HCT116 (cell line): ENCODE data around the gene CSNK2B. TPM values are rescaled to one million over a fixed set of nuclear protein-coding genes. Genes with fewer than 3 reads are reported as not detected.

ENCODE experiments used
- ATAC-seq: fragments of 200-7000 bp; cut with Tn5 transposase; 2 replicates; pipeline ENCODE4 v1.9.1; 2020; ENCODE audit warnings: mild to moderate bottlenecking, moderate library complexity
- BruUV-seq: library from RNA; stranded (reverse); fragments of 400-500 nt; replicated peaks from 2 replicates; lab custom pipeline; 2021; lab: Mats Ljungman, UMichigan
- CTCF ChIA-PET: fragments of 300-600 bp; sonication (Branson Sonifier 250); formaldehyde crosslinking; loops from one replicate; lab custom pipeline; 2021; ENCODE audit warnings: antibody characterized with exemption; lab: Charles Lee
- POLR2A ChIA-PET: fragments of 300-600, 350-600 bp; sonication (Branson Sonifier 250); formaldehyde crosslinking; loops from one replicate; lab custom pipeline; 2021; ENCODE audit warnings: antibody characterized with exemption; lab: Charles Lee
- RAD21 ChIA-PET, 2 experiments: fragments of 300-600 bp; sonication (Branson Sonifier 250); formaldehyde crosslinking; loops; one replicate each; lab custom pipeline; 2023; ENCODE audit warnings: low total read pairs in 2 of 2; ENCODE audit not compliant: uncharacterized antibody in 2 of 2, unreplicated experiment in 2 of 2, low non-redundant PET in 1 of 2; lab: Charles Lee
- DNase-seq: peaks from one replicate; pipeline ENCODE4 v3.0.0-alpha.2; 2010; ENCODE audit warnings: low read depth, low spot score
- H2AFZ ChIP-seq: fragments of 200-600 bp; shearing (Covaris generic), sonication (generic); 2 replicates; pipeline ENCODE4 v1.6.1; 2017; ENCODE audit warnings: low read depth, mixed run types, mixed read lengths, antibody characterized with exemption, low read length; ENCODE audit not compliant: poor library complexity, severe bottlenecking
- H3K27ac ChIP-seq: 2 replicates; pipeline ENCODE4 v1.5.1; 2012; ENCODE audit warnings: low read depth, low read length
- H3K27me3 ChIP-seq: fragments of 200-600 bp; sonication (generic); 2 replicates; pipeline ENCODE4 v1.6.1; 2016; ENCODE audit warnings: mixed run types, low read length, mixed read lengths; ENCODE audit not compliant: insufficient read depth
- H3K36me3 ChIP-seq, 2 experiments: fragments of 200-500 bp in 1 of 2; fragments of 200-600 bp in 1 of 2; sonication (Bioruptor generic) in 1 of 2; sonication (generic) in 1 of 2; 2 replicates each; pipeline versions ENCODE4 v1.5.1 to v1.6.1; 2014 to 2016; ENCODE audit warnings: low read length in 2 of 2, inconsistent platforms in 1 of 2, mixed read lengths in 1 of 2, mixed run types in 1 of 2; ENCODE audit not compliant: insufficient read depth in 2 of 2, control insufficient read depth in 1 of 2
- H3K4me1 ChIP-seq, 2 experiments: fragments of 200-600 bp in 1 of 2; sonication (generic) in 1 of 2; 2 replicates each; pipeline versions ENCODE4 v1.5.1 to v1.6.1; 2012 to 2017; ENCODE audit warnings: low read length in 2 of 2, inconsistent platforms in 1 of 2, mild to moderate bottlenecking in 1 of 2, mixed read lengths in 1 of 2, mixed run types in 1 of 2, moderate library complexity in 1 of 2; ENCODE audit not compliant: insufficient read depth in 2 of 2, control insufficient read depth in 1 of 2
- H3K4me2 ChIP-seq: fragments of 200-600 bp; sonication (generic); 2 replicates; pipeline ENCODE4 v1.6.1; 2017; ENCODE audit warnings: mixed run types, low read length, mixed read lengths
- H3K4me3 ChIP-seq, 2 experiments: fragments of 200-600 bp in 1 of 2; sonication (generic) in 1 of 2; replicated peaks in 1 of 2; 2 replicates each; pipeline ENCODE4 v1.5.1; 2011 to 2016; ENCODE audit warnings: low read length in 2 of 2, control low read depth in 1 of 2, low read depth in 1 of 2, mild to moderate bottlenecking in 1 of 2, mixed read lengths in 1 of 2, mixed run types in 1 of 2
- H3K79me2 ChIP-seq: fragments of 200-600 bp; sonication (generic); 2 replicates; pipeline ENCODE4 v1.6.1; 2017; ENCODE audit warnings: mild to moderate bottlenecking, mixed run types, low read length, moderate library complexity, mixed read lengths; ENCODE audit not compliant: insufficient read depth
- H3K9ac ChIP-seq: fragments of 200-600 bp; sonication (generic); 2 replicates; pipeline ENCODE4 v1.6.1; 2016; ENCODE audit warnings: low read length, mixed read lengths
- H3K9me2 ChIP-seq: fragments of 200-600 bp; sonication (generic), shearing (Covaris generic); 2 replicates; pipeline ENCODE4 v1.6.1; 2017; ENCODE audit warnings: mixed run types, mild to moderate bottlenecking, moderate library complexity; ENCODE audit not compliant: insufficient read depth
- H3K9me3 ChIP-seq, 2 experiments: fragments of 200-500 bp in 1 of 2; fragments of 200-600 bp in 1 of 2; sonication (Bioruptor generic) in 1 of 2; sonication (generic) in 1 of 2; 2 replicates each; pipeline ENCODE4 v1.6.1; 2014 to 2017; ENCODE audit warnings: low read length in 2 of 2, mixed read lengths in 2 of 2, inconsistent platforms in 1 of 2, low read depth in 1 of 2, mild to moderate bottlenecking in 1 of 2, mixed run types in 1 of 2, moderate library complexity in 1 of 2; ENCODE audit not compliant: control insufficient read depth in 1 of 2, insufficient read depth in 1 of 2
- H4K20me1 ChIP-seq: fragments of 200-600 bp; sonication (generic), shearing (Covaris generic); 2 replicates; pipeline ENCODE4 v1.6.1; 2017; ENCODE audit warnings: mixed run types, mild to moderate bottlenecking, moderate library complexity; ENCODE audit not compliant: insufficient read depth
- ATF3 ChIP-seq: IDR thresholded peaks from 2 replicates; pipeline ENCODE4 v1.6.1; 2012
- CBX3 ChIP-seq: IDR thresholded peaks from 2 replicates; pipeline ENCODE4 v1.6.1; 2012; ENCODE audit warnings: low read depth
- CEBPB ChIP-seq: IDR thresholded peaks from 2 replicates; pipeline ENCODE4 v1.6.1; 2012; ENCODE audit warnings: low read depth
- CTCF ChIP-seq, 3 experiments: fragments of 200-600 bp in 1 of 3; sonication (generic) in 1 of 3; IDR thresholded peaks in 2 of 3; conservative IDR thresholded peaks in 1 of 3; 2 replicates each; pipeline ENCODE4 v1.5.1; 2012 to 2017; ENCODE audit warnings: low read depth in 2 of 3, low read length in 2 of 3, antibody characterized with exemption in 1 of 3, borderline replicate concordance in 1 of 3, control low read depth in 1 of 3, mild to moderate bottlenecking in 1 of 3, mixed read lengths in 1 of 3, mixed run types in 1 of 3, moderate library complexity in 1 of 3; ENCODE audit not compliant: insufficient read depth in 1 of 3
- ELF1 ChIP-seq: IDR thresholded peaks from 2 replicates; pipeline ENCODE4 v1.6.1; 2012; ENCODE audit warnings: low read depth, borderline replicate concordance
- EZH2 ChIP-seq: fragments of 200-600 bp; sonication (generic); IDR thresholded peaks from 2 replicates; pipeline ENCODE4 v1.6.1; 2017; ENCODE audit warnings: antibody characterized with exemption, mixed run types
- EZH2phosphoT487 ChIP-seq: fragments of 200-600 bp; IDR thresholded peaks from 2 replicates; pipeline ENCODE4 v1.6.1; 2018; ENCODE audit warnings: antibody characterized with exemption, borderline replicate concordance
- JUND ChIP-seq: IDR thresholded peaks from 2 replicates; pipeline ENCODE4 v1.6.1; 2012
- MAX ChIP-seq: IDR thresholded peaks from 2 replicates; pipeline ENCODE4 v1.6.1; 2012
- POLR2A ChIP-seq: IDR thresholded peaks from 2 replicates; pipeline ENCODE4 v1.7.0; 2011; ENCODE audit warnings: borderline replicate concordance; ENCODE audit not compliant: insufficient read depth, insufficient read length; ENCODE audit errors: extremely low read depth
- POLR2AphosphoS5 ChIP-seq: IDR thresholded peaks from 2 replicates; pipeline ENCODE4 v1.6.1; 2011; ENCODE audit warnings: mild to moderate bottlenecking, low read depth, low read length, moderate library complexity
- RAD21 ChIP-seq: IDR thresholded peaks from 2 replicates; pipeline ENCODE4 v1.6.1; 2012; ENCODE audit warnings: low read depth, mild to moderate bottlenecking
- SIN3A ChIP-seq: IDR thresholded peaks from 2 replicates; pipeline ENCODE4 v1.6.1; 2012; ENCODE audit warnings: low read depth
- SP1 ChIP-seq: IDR thresholded peaks from 2 replicates; pipeline ENCODE4 v1.6.1; 2012; ENCODE audit warnings: low read depth
- SRF ChIP-seq: IDR thresholded peaks from 2 replicates; pipeline ENCODE4 v1.6.1; 2012; ENCODE audit warnings: low read depth
- TCF7L2 ChIP-seq: IDR thresholded peaks from 2 replicates; pipeline ENCODE4 v1.7.0; 2011; ENCODE audit warnings: borderline replicate concordance, inconsistent platforms; ENCODE audit not compliant: insufficient read depth, insufficient read length; ENCODE audit errors: extremely low read depth
- YY1 ChIP-seq: IDR thresholded peaks from 2 replicates; pipeline ENCODE4 v1.6.1; 2011; ENCODE audit warnings: low read length, low read depth, moderate library complexity, mild to moderate bottlenecking; ENCODE audit not compliant: insufficient replicate concordance; ENCODE audit errors: extremely low read depth
- ZBTB33 ChIP-seq: IDR thresholded peaks from 2 replicates; pipeline ENCODE4 v1.6.1; 2011; ENCODE audit warnings: mild to moderate bottlenecking, low read length, moderate library complexity; ENCODE audit not compliant: insufficient replicate concordance; ENCODE audit errors: extremely low read depth
- ZNF274 ChIP-seq: fragments of 200-500 bp; sonication (Bioruptor generic); IDR thresholded peaks from 2 replicates; pipeline ENCODE4 v1.6.1; 2014; ENCODE audit warnings: mild to moderate bottlenecking, low read depth, low read length, inconsistent platforms
- intact Hi-C: fragments of 100-400 bp; cut with micrococcal nuclease; formaldehyde crosslinking; loops from 2 replicates; pipeline ENCODE4 v1.10.0; 2022
- total RNA-seq: library from RNA; stranded (reverse); gene quantifications from one replicate; pipeline ENCODE4 v1.2.1, GENCODE V29; 2021; ENCODE audit not compliant: unreplicated experiment

Gene CSNK2B
- total RNA-seq, 1 experiment from 2014 or later: 210 TPM

- intact Hi-C loops: no loop called here
- ATAC-seq: peak; percentile 6; the same call in 1 of the 2 replicates
- TF ChIP-seq ATF3: no peak
- no peak for TF ChIP-seq EZH2phosphoT487
- TF ChIP-seq POLR2A: no peak
- TF ChIP-seq ELF1: no peak
- no peak for TF ChIP-seq YY1
- no peak for TF ChIP-seq POLR2AphosphoS5
- TF ChIP-seq ZBTB33: no peak
- TF ChIP-seq CBX3: no peak
- no peak for TF ChIP-seq SIN3A
- TF ChIP-seq TCF7L2: no peak
- no peak for TF ChIP-seq SP1
- no peak for TF ChIP-seq ZNF274
- TF ChIP-seq MAX: no peak
- no peak for TF ChIP-seq JUND
- TF ChIP-seq EZH2: no peak
- TF ChIP-seq RAD21: no peak
- TF ChIP-seq SRF: no peak
- no peak for TF ChIP-seq CEBPB
- no peak for TF ChIP-seq CTCF (IDR thresholded peaks at IDR 0.05 in 2 of 3, conservative IDR thresholded peaks at IDR 0.05 in 1 of 3; ENCODE audit: borderline replicate concordance in 1 of 3, insufficient read depth in 1 of 3, low read depth in 2 of 3, low read length in 2 of 3)
Observed at GRCh38 chr6:31713991-31714684, 48.3 kb downstream of the CSNK2B start.

More at GRCh38 chr6:31713991-31714684, 48.3 kb downstream of the CSNK2B start:
- Histone ChIP-seq H3K4me3 (0 out of 4 replicates have a peak overlapping the region, but pooled peaks of 1 of the 2 experiments have one; percentile 15), H2AFZ (peak overlapping the region; percentile 79), H3K79me2 (no peaks in the 10 kb centered on the region), H3K4me2 (peak overlapping the region; percentile 67), H3K27me3 (no peaks in the 10 kb centered on the region), H3K9me3 (no peaks in the 10 kb centered on the region), H3K4me1 (peaks cover 34 to 45% of the 10 kb centered on the region in 2 experiments), H3K27ac (no peak overlapping the region), H3K9ac (peak overlapping the region; percentile 28), H4K20me1 (no peaks in the 10 kb centered on the region), H3K9me2 (no peaks in the 10 kb centered on the region), H3K36me3 (no peaks in the 10 kb centered on the region)
- POLR2A ChIA-PET: interaction anchor here (1.0 to 1.2 kb wide), 2 partner anchors 10 to 113 kb away, joined by 5 read pairs; partner anchors contain the start of genes ABHD16A and HSPA1B
- RAD21 ChIA-PET: no interaction called here
- no TSS peak for BruUV-seq
- DNase-seq: no peak
- CTCF ChIA-PET: no interaction called here
